ENCODE measurements around the gene LIX1.
"Not testable (repeated sequence)": the region's sequence is repeated elsewhere in the genome, so short reads cannot be mapped to it uniquely, and the experiment has no call there.

Gene LIX1

DNA sequence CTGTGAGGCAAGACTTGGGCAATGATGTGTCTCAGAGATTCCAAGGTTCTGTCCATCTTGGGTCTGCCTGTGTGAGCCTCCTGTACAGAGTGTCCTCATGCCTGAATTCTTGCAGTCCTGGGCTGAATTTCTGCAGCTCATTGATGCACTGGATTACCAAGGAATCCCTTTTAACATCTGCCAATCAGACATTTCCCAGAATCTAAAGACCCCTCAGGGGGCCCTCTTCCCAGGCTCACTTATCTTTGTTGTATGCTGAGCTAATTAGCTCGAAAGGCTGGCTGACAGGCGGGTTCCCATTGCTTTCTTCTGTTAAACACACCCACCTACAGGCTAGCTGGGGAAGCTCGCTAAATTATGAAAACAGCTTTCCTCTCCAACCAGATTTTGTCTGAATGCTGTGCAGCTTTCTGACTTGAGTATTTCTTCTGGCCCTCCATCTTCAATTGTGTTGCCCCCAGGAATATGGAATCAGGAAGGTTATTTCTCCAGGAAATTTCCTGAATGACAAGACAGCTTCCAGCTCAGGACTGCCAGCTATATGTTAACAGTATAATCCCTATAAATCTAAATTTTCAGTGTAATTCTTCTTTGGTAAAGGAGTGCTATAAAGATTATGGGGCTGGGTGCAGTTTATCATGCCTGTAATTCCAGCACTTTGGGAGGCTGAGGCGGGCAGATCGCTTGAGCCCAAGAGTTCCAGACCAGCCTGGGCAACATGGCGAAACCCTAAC, at the start of gene LIX1:
TSS of gene LIX1 (minus strand) at position 91 of the 734 bp plus-strand sequence. CDS start at position 56, 35 bp downstream.
- DNase-seq (ENCODE audit: low read depth) = no peak

DNA sequence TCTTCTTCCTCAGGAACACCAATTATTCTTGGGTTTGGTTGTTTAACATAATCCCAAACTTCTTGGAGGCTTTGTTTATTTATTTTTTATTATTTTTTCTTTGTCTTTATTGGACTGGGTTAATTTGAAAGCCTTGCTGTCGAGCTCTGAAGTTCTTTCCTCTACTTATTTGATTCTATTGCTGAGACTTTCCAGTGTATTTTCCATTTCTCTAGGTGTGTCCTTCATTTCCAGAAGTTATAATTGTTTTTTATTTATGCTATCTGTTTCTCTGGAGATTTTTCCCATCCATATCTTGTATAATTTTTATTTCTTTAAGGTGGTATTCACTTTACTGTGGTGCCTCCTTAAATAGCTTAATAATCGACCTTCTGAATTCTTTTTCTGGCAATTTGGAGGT, 49.5 kb upstream of the LIX1 start:
- DNase-seq (ENCODE audit: low read depth) = no peak

DNA sequence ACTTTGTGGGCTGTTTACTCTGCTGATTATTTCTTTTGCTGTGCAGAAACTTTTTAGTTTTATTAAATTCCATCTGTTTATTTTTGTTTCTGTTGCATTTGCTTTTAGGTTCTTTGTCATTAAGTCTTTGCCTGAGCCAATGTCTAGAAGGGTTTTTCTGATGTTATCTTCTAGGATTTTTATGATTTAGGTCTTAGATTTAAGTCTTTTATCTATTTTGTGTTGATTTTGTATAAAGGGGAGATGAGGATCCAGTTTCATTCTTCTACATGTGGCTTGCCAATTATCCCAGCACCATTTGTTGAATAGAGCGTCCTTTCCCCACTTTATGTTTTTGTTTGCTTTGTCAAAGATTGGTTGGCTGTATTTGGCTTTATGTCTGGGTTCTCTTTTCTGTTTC, 47.1 kb upstream of the LIX1 start:
- not testable (repeated sequence) for DNase-seq (ENCODE audit: low read depth)

DNA sequence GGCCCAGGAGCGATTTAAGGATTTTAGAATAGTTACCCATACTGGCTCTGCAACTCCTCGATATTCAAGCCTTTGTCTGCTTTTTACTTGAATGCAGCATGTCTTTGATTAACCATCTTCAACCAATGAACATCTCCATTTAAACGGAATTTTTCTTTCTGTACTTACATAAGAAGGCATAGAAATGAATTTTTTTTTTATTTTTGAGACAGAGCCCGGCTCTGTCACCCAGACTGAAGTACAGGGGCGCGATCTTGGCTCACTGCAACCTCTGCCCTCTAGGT, 41.5 kb upstream of the LIX1 start:
- DNase-seq (ENCODE audit: low read depth) = no peak

- DNase-seq (ENCODE audit: low read depth) = peak; percentile 82
Measured at GRCh38 chr5:97183100-97183929, 40.9 kb upstream of the LIX1 start, which contains the start of gene RIOK2. Gene RIOK2 (minus strand): TSS chr5:97183247. CDS start chr5:97183191, 56 bp downstream.

GRCh38 chr5:97182571-97183099, 40.2 kb upstream of the LIX1 start:
- DNase-seq (ENCODE audit: low read depth) = no peak

GRCh38 chr5:97181856-97182545, 39.6 kb upstream of the LIX1 start:
- DNase-seq (ENCODE audit: low read depth) = no peak

- not testable (repeated sequence) for DNase-seq (ENCODE audit: low read depth)
Measured at GRCh38 chr5:97179457-97179856, 37.0 kb upstream of the LIX1 start.

DNA sequence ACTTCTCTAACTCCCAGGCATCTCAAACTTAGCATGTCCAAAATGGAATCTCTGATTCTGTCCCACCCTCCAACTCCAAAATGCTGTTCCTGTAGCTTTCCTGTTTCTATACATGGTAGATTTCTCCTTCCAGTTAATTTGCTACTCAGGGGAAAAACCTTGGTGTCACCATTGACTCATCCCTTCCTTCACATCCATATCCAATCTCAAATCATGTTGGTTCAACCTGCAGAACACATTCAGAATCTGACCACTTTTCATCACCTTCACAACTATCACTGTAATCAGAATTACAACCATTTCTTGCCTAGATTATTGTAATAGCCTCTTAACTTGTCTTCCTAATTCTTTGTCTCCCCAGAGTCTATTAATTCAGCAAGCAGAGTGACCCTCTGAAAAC, 29.8 kb upstream of the LIX1 start:
- no peak for DNase-seq (ENCODE audit: low read depth)

- no peak for DNase-seq (ENCODE audit: low read depth)
Measured at GRCh38 chr5:97171703-97172102, 29.3 kb upstream of the LIX1 start.

GRCh38 chr5:97167435-97167834, 25.0 kb upstream of the LIX1 start:
- no peak for DNase-seq (ENCODE audit: low read depth)

GRCh38 chr5:97165726-97166125, 23.3 kb upstream of the LIX1 start:
- no peak for DNase-seq (ENCODE audit: low read depth)

DNA sequence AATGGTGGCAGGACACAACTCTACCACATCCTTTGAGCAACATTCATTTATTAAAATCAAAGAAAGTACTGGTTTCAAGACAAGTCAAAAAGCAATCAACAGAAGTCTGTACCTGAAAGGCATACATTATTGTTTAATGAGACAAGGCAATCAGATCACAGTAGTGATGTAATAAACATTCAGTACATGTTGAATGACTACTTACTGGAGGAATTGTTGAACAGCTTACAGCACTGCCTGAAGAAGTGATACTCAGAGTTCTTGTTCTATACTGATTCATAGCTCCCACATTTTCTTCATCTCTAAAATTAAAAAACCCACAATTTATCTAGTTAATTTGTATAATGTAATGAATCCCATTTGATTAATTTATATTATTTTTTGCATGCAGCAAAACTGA, 22.4 kb upstream of the LIX1 start:
- DNase-seq (ENCODE audit: low read depth) = no peak

DNA sequence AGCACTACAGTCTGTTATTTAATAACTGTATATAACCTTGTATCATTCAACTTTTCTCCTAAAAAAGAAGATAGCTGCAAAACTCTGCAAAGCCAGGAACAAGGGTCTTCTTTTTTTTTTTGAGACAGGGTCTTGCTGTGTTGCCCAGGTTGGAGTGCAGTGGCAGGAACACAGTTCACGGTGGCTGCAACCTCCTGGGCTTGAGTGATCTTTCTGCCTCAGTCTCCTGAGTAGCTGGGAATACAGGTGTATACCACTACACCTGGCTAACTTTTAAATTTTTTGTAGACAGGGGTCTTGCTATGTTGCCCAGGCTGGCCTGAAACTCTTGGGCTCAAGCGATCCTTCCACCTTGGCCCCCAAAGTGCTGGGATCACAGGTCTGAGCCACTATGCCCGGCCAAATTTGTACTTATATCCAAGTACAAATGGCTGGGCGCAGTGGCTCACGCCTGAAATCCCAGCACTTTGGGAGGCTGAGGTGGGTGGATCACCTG, 21.4 kb upstream of the LIX1 start:
- no peak for DNase-seq (ENCODE audit: low read depth)

DNA sequence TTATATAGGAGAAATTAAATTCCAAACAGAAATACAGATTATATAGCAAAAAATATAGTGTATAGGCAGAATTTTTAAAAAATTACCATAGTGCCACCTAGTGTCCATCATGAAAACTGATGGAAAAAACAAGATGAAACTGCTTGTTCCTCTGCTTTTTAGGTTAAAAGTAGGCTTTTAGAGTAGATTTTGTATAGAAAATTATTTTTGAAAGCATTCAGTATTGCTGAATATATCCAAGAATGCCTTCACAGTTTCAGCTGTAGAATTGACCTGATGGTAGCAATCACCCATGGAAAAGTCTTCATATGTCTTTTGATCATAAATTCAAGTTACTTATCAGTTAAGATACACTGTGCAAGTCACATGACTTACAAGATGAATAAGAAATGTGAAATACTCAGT, 21.0 kb upstream of the LIX1 start:
- no peak for DNase-seq (ENCODE audit: low read depth)

GRCh38 chr5:97162045-97162444, 19.6 kb upstream of the LIX1 start:
- DNase-seq (ENCODE audit: low read depth) = peak; percentile 7

GRCh38 chr5:97157689-97158088, 15.3 kb upstream of the LIX1 start:
- DNase-seq (ENCODE audit: low read depth) = no peak

DNA sequence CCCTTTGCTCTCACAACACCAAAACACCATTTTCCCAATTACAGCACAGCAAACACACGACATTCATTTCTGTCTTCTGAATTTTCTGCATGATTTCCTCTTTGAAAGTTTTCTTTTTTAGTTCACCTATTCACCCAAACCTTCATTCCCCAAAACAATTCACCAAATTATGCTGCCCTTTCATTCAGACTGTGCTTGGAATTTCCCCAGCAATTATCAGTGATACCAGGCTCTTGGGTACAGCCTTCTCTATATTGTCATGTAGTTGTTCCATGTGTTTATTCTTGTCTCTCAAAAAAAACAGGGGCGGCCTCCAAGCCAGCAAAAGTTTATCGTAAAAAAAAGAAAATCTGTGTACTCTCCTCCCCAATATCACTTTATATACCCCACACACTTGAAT, 9.0 kb upstream of the LIX1 start:
- DNase-seq (ENCODE audit: low read depth) = no peak

GRCh38 chr5:97150401-97150800, 8.0 kb upstream of the LIX1 start:
- no peak for DNase-seq (ENCODE audit: low read depth)

GRCh38 chr5:97149709-97150108, 7.3 kb upstream of the LIX1 start:
- no peak for DNase-seq (ENCODE audit: low read depth)

DNA sequence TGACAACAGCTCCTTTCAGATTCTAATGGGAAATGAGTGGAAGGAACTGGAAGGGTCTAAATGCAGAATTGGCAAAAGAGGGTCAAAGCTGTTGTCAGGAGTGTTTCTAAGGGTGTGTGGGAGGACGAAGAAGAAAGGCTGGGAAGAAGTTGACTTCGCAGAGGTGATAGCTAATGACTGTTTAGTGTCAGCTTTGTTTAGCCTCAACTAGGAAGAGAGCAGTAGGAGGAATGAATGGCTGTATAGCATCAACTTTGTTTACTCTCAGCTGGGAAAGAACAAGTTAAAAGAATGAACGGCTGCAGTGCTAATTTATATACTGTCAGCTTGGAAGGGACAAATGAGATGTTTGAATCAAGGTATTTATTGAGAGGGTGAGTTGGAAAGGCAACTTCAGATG, 5.9 kb upstream of the LIX1 start:
- no peak for DNase-seq (ENCODE audit: low read depth)

DNA sequence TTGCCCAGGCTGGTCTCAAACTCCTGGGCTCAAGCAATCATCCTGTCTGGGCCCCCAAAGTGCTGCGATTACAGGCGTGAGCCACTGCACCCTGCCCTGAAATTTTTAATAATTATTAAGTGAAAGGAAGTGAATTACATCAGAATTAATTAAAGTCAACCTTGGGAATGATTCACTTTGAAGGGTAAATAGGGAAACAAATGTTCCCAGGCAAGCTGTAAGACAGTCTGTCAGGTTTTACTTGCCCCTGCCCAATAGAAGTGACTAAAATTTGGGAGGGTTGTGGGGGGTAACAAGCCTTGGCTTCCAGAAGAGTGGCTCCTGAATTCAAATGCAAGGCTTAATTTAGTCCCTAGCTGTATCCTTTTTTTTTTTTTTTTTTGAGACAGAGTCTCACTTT, 1.3 kb upstream of the LIX1 start:
- no peak for DNase-seq (ENCODE audit: low read depth)

GRCh38 chr5:97141539-97141938, 872 bp downstream of the LIX1 start:
- DNase-seq (ENCODE audit: low read depth) = no peak

Data from T-helper 22 cell (primary cell).